ENCODE results near the gene UNC5CL.
"Not testable (repeated sequence)": the region's sequence is repeated elsewhere in the genome, so short reads cannot be mapped to it uniquely, and the experiment has no call there.

Gene UNC5CL

DNA sequence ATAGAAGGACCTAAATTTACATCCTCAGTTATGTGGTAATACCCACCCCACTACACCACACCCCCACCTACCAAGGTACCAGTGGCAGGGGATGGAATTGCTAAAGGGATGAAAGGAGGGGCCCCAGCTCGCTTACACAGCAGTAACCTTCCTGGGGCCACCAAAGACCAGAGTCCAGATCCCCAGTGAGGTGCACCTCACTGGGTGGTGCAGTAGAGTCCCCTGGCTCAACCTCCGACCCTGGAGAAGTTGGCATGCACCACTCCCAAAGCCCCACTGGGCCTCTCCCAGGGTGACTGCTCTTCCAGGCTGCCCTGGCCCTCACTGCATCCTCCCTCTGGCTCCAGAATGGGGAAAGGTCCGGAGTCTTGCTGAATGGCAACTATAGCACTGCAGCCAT, 816 bp downstream of the UNC5CL start:
- DNase-seq = no peak

- no peak for DNase-seq
These were observed 1.7 kb downstream of the UNC5CL start for GRCh38 chr6:41037107-41037900.

DNA sequence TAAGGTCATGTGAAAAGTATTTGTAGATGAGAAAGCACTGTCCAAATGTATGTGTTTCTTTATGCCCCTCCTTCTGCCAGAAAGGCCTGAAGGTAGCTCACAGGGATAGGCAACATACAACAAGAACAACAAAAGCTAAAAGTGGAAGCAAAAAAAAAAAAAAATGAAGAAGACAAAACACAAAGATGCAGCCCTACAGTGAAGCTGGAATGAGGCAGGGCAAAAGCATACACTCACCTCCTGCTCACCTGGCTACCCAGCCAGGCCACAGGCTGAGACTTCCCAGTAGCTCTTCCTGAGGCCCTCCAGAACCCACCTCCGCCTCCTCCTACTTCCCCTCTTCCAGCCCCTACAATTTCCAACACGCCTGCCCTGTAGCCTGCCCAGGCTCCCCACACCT, 2.4 kb downstream of the UNC5CL start:
- DNase-seq = no peak

DNA sequence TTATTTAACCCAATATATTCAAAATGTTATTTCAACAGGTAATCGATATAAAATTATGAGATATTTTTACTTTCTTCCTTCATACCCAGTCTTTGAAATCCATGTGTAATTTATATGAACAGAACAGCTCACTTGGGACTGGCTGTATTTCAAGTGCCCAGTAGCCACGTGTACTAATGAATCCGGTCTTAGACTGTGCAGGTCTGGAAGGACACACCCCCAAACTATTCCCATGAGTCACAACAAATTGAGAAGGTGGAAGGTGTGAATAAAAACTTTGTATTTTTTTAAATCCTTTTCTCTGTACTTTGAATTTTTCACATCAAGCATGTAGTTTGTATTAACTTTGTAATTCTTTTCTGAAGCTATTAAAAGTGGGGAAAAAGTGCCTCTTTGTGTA, 2.8 kb downstream of the UNC5CL start:
- no peak for DNase-seq

- DNase-seq = no peak
These were observed 5.2 kb downstream of the UNC5CL start for GRCh38 chr6:41033776-41034175.

GRCh38 chr6:41032830-41033229, 6.2 kb downstream of the UNC5CL start:
- no peak for DNase-seq

GRCh38 chr6:41028561-41029412, 10.2 kb downstream of the UNC5CL start:
- no peak for DNase-seq

- DNase-seq = peak; percentile 56
These were observed 11.0 kb downstream of the UNC5CL start for GRCh38 chr6:41027799-41028560.

DNA sequence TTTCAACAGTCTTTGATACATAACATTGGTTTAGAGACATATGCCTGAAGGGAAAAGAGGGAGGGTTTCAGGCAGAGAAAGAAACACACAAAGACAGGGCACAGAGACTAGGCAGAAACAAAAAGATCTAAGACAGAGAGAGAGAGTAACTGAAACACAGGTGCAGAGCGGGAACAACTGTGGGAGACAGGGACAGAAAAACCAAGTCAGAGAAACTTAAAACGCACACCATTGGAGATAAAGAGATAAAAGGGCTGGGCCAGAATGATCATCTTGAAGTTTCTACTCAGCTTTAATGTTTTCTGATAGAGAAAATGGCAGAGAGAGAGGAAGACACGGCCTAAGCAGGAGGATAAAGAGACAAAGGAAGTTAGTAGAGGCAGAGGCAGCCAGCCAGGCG, 11.8 kb downstream of the UNC5CL start:
- DNase-seq = no peak

- DNase-seq = no peak
These were observed 13.0 kb downstream of the UNC5CL start for GRCh38 chr6:41025966-41026530.

DNA sequence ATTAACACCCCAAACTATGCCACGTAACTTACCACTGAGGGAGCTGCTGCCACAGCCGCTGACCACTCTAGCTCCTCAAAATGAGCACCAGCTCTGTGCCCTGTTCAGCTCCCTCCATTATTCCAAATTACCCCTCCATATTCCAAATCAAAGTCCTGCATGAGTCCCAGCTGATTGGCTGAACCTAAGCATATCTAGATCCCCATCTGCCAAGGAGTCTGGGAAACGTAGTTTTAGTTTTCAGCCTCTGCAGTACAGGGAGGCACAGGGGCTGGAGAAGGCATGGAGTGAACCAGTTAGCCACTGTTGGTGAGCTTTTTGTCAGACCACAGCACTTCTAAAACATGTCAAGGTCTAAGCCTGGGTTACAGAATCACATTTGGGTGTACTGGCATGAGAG, 15.9 kb downstream of the UNC5CL start:
- no peak for DNase-seq

- no peak for DNase-seq
These were observed 16.7 kb downstream of the UNC5CL start for GRCh38 chr6:41022294-41022693.

- DNase-seq = no peak
These were observed 17.2 kb downstream of the UNC5CL start for GRCh38 chr6:41021832-41022231.

- DNase-seq = no peak
These were observed 21.4 kb downstream of the UNC5CL start for GRCh38 chr6:41017663-41018062.

- not testable (repeated sequence) for DNase-seq
These were observed 23.2 kb downstream of the UNC5CL start for GRCh38 chr6:41015860-41016259.

DNA sequence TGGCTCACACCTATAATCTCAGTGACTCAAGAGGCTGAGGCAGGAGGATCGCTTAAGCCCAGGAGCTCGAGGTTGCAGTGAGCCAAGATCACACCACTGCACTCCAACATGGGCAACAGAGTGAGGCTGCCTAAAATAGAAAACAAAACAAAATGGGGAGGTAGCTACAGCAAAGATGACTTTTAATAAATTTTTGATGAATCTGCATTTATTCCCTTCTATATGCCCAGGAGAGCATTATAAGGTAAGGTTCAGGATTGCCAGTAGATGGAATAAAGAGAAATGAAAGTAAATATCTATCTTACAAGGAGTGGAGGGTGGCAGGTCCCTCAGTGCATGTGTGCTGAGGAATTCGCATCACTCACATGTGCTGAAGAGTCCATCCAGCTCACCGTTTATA, 24.2 kb downstream of the UNC5CL start:
- DNase-seq = no peak

- DNase-seq = no peak
These were observed 25.4 kb downstream of the UNC5CL start for GRCh38 chr6:41013466-41014153.

DNA sequence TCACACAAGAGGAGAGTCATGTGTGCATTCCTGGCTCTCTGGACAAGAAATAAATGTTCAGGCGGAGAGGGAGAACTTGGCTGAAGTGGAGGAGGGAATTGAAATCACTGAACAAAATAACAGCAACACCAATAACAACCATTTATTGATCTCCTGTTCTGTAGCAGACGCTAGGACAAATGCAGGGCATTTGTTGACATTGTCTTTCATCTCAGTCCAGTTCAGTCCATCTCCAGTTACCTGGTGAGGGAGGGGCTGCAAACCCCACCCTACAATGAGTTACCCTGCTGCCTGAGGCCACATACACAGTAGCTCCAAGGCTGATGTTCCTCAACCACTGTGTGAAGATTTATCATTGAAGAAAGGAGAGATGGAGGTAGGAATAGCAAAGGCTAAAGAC, 27.3 kb downstream of the UNC5CL start:
- DNase-seq = no peak

- no peak for DNase-seq
These were observed 29.4 kb downstream of the UNC5CL start for GRCh38 chr6:41009669-41010068.

DNA sequence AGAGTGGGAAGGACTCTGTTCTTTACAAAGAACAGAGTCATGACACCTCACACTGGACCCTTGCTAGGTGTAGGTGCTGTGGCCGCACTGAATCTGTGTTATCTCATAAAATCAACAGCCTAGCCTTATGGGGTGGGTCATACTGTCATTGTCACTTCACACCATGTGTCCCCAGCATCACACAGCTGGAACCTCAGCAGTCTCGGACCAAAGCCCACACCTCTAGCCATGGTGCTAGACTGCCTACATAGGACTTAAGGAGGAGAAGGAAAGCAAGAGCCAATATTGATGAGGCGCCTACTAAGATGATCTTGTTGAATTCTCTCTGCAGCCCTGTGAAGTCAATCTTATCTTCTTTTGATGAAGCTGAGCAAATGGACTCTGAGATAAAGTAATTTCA, 31.0 kb downstream of the UNC5CL start:
- DNase-seq = no peak

DNA sequence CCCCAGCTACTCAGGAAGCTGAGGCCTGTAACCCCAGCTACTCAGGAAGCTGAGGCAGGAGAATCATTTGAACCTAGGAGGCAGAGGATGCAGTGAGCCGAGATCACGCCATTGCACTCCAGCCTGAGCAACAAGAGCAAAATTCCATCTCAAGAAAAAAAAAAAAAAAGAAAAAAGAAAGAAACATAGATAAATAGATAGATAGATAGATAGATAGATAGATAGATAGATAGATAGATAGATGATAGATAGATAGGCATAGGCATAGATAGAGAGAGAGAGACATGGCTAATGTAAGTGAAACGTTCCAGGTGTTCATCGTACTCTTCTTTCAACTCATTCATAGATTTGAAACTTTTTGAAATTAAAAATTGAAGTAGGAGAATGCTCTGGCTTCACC, 32.0 kb downstream of the UNC5CL start:
- not testable (repeated sequence) for DNase-seq

DNA sequence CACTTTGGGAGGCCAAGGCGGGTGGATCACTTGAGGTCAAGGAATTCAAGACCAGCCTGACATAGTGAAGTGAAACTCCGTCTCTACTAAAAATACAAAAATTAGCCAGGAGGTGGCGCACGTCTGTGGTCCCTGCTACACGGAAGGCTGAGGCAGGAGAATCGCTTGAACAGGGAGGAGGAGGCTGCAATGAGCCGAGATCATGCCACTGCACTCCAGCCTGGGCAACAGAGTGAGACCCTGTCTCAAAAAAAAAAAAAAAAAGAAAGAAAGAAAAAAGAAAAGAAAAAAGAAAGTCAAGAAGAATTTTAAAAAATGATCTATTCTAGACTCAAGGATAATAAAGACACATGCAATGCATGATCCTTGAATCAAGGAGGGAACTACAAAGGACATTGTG, 32.8 kb downstream of the UNC5CL start:
- peak; percentile 12 for DNase-seq

Data from effector CD8-positive, alpha-beta T cell (primary cell).